Measurements from ENCODE around the gene CDKN1C. TPM values are rescaled to one million over a fixed set of nuclear protein-coding genes. Genes with fewer than 3 reads are reported as not detected.

Gene CDKN1C
- total RNA-seq, 4 donors from 2014 or later, result 4.1 to 54.6 (median 20.8) TPM

- no peak for DNase-seq
- TF ChIP-seq CTCF (IDR thresholded peaks at IDR 0.05) (no peak), POLR2A (IDR thresholded peaks at IDR 0.05) (no peak)
- WGBS, 2 donors, result no CpG with 5 or more reads among the region's 5 CpGs
- Histone ChIP-seq H3K9me3 (no peaks in the 10 kb centered on the region), H3K27ac (peak overlapping the region; percentile 73 to 92 (median 84)), H3K27me3 (peaks cover 0 to 24% (median 2%) of the 10 kb centered on the region in 4 donors), H3K4me3 (no peak overlapping the region), H3K4me1 (peaks cover 23 to 55% (median 25%) of the 10 kb centered on the region in 3 donors), H3K36me3 (no peaks in the 10 kb centered on the region)
- intact Hi-C loops (cut with DNase I), result no loop called here
Measured at GRCh38 chr11:2912498-2912897, 26.9 kb upstream of the CDKN1C start.

DNA sequence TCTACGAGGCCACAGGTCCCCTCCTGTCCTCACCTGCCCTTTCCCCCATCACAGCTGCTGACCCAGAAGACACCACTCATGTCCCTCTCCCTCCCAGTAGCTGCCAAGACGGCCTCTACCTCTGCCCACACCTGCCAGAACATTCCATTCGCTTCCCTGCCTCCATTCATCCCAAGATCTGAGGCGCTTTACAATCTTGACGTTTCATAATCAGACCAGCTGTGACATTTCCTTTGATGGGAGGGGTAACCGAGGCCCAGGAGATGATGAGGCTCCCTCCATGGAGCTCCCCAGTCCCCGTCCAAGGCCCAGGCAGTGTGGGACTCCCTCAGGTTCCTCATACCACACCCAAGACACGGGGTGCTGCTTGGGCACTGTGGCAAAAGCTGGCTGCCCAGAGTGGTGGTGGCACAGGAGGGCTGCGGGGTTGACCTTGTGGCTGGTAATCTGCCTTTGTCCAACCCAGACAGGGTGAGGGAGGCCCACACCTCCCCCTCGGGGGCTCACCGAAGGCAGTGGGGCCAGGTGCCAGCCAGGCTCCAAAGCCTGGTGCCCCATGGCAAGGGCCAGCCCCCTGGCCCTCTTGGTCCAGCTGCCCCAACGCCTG lies 26.3 kb upstream of the CDKN1C start:
- H3K36me3 ChIP-seq, result no peaks in the 10 kb centered on the region
- no peak for DNase-seq
- H3K9me3 ChIP-seq, result no peaks in the 10 kb centered on the region
- H3K27me3 ChIP-seq, result peaks cover 0 to 24% (median 2%) of the 10 kb centered on the region in 4 donors
- peaks cover 23 to 55% (median 25%) of the 10 kb centered on the region in 3 donors for H3K4me1 ChIP-seq
- H3K4me3 ChIP-seq, result no peak overlapping the region
- WGBS, 2 donors, result 17 to 49% methylated on average over 1 to 8 of the region's 12 CpGs
- intact Hi-C loops (cut with DNase I), result no loop called here
- H3K27ac ChIP-seq, result peak overlapping the region; percentile 73 to 92 (median 84)
- TF ChIP-seq POLR2A (IDR thresholded peaks at IDR 0.05) (no peak), CTCF (IDR thresholded peaks at IDR 0.05) (no peak)

DNA sequence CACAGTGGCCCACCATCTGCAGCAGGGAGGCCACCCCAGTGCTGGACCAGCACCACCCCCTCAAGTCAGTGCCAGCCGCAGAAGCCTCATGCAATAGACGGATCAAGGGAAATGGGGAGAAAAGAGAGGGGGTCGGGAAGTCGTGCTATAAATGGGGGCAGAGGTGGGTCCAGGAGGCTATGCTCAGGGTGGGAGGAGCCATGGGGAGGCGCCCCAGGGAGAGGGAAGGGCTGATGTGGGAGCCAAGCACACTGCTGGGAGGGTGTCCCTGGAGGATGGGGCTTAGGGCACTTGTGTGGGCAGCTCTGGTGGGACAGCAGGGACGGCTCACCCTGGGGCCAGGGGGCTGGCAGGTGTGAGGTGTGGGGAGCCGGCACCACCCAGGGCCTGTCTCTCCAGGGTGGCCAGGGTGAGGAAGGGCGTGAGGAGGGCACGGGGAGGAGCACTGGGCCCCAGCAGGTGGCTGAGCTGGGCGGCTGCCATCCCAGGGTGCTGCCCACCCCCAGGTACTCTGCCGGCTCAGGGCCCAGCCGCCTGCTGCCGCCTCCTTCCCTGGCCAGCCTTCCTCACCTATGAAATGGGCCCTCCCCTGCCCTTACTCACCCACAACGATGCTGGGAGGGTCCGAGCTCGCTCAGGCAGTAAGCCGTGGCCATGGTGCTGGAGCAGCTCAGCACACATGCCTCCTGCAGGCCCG lies 25.7 kb upstream of the CDKN1C start:
- WGBS, 2 donors, result 57 to 68% methylated on average over 8 to 9 of the region's 18 CpGs
- no peak for DNase-seq
- Histone ChIP-seq H3K9me3 (no peaks in the 10 kb centered on the region), H3K27me3 (peaks cover 0 to 24% (median 2%) of the 10 kb centered on the region in 4 donors), H3K4me1 (peaks cover 23 to 55% (median 25%) of the 10 kb centered on the region in 3 donors), H3K4me3 (no peak overlapping the region), H3K36me3 (peaks cover 0 to 3% (median 0%) of the 10 kb centered on the region in 3 donors), H3K27ac (peak overlapping the region; percentile 73 to 92 (median 84))
- TF ChIP-seq POLR2A (IDR thresholded peaks at IDR 0.05), result no peak
- TF ChIP-seq CTCF (IDR thresholded peaks at IDR 0.05), result no peak
- intact Hi-C loops (cut with DNase I), result no loop called here

DNA sequence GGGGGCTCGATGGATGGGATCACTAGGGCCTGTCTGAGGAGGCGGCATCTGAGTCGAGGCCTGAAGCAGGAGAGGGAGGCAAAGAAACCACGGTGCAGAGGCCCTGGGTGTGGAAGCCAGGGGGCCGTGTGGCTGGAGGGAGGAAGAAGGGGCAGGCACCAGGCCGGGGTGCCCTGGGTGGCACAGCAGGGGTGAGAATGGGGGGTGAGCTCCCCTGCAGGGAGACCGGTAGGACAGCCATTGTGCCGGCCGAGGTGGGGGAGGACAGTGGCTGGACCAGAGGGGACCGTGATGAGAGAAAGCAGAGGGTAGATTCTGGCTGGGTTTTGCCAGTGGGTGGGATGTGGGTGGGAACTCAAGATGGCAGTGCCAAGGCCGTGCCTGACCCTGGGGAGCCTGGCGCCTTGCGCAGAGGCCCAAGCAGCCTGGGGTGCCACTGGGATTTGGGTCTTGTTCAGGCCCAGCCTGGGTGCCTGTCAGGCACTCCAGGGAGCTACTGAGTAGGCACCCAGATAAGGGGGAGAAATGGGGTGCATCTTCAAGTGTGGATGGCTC lies 24.9 kb upstream of the CDKN1C start:
- DNase-seq, result no peak
- H3K27ac ChIP-seq, result no peak overlapping the region
- no peak overlapping the region for H3K4me3 ChIP-seq
- peaks cover 0 to 24% (median 2%) of the 10 kb centered on the region in 4 donors for H3K27me3 ChIP-seq
- peaks cover 23 to 55% (median 25%) of the 10 kb centered on the region in 3 donors for H3K4me1 ChIP-seq
- 84% methylated on average over 12 to 13 of the region's 13 CpGs for WGBS, 2 donors
- H3K9me3 ChIP-seq, result no peaks in the 10 kb centered on the region
- intact Hi-C loops (cut with DNase I), result no loop called here
- TF ChIP-seq CTCF (IDR thresholded peaks at IDR 0.05) (no peak), POLR2A (IDR thresholded peaks at IDR 0.05) (no peak)
- peaks cover 0 to 11% (median 0%) of the 10 kb centered on the region in 3 donors for H3K36me3 ChIP-seq
